ENCODE measurements around the gene GPR87.

DNA sequence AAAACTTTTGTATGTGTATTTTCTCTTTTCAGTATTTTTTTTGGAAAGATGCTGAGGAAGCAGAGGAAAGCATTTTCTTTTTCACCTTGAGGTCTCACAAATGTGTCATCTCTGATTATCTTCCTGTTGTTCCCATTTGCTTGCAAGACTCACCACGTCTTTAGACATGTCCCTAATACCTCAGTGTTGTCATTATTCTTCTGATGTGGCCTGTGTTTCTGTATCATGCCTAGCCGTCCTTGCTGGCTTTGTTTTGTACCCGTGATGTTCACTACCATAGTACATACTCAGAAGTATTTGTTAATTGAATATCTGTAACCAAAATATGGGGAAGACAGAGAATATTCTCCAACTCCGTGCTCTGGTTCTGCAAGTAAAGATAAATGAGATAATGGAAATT is 33.2 kb downstream of the GPR87 start:
- TF ChIP-seq EZH2 (IDR thresholded peaks at IDR 0.05; ENCODE audit: borderline replicate concordance, low read length): no peak
- TF ChIP-seq, protein P1, sequence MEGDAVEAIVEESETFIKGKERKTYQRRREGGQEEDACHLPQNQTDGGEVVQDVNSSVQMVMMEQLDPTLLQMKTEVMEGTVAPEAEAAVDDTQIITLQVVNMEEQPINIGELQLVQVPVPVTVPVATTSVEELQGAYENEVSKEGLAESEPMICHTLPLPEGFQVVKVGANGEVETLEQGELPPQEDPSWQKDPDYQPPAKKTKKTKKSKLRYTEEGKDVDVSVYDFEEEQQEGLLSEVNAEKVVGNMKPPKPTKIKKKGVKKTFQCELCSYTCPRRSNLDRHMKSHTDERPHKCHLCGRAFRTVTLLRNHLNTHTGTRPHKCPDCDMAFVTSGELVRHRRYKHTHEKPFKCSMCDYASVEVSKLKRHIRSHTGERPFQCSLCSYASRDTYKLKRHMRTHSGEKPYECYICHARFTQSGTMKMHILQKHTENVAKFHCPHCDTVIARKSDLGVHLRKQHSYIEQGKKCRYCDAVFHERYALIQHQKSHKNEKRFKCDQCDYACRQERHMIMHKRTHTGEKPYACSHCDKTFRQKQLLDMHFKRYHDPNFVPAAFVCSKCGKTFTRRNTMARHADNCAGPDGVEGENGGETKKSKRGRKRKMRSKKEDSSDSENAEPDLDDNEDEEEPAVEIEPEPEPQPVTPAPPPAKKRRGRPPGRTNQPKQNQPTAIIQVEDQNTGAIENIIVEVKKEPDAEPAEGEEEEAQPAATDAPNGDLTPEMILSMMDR (conservative IDR thresholded peaks at IDR 0.05 in 1 of 2, IDR thresholded peaks at IDR 0.05 in 1 of 2; ENCODE audit: extremely low read depth in 1 of 2, insufficient read depth in 1 of 2, low read depth in 1 of 2, low read length in 2 of 2): no peak

Measured in mammary epithelial cell (primary cell).